NCI-H82 treated with DMSO at 0.1 percent for 48 hours (cell line): ENCODE measurements around the gene TOLLIP.

Experiments
- DNase-seq: peaks from one replicate; lab custom pipeline; 2025; ENCODE audit not compliant: unreplicated experiment; lab: John Stamatoyannopoulos, UW

The TOLLIP gene

DNA sequence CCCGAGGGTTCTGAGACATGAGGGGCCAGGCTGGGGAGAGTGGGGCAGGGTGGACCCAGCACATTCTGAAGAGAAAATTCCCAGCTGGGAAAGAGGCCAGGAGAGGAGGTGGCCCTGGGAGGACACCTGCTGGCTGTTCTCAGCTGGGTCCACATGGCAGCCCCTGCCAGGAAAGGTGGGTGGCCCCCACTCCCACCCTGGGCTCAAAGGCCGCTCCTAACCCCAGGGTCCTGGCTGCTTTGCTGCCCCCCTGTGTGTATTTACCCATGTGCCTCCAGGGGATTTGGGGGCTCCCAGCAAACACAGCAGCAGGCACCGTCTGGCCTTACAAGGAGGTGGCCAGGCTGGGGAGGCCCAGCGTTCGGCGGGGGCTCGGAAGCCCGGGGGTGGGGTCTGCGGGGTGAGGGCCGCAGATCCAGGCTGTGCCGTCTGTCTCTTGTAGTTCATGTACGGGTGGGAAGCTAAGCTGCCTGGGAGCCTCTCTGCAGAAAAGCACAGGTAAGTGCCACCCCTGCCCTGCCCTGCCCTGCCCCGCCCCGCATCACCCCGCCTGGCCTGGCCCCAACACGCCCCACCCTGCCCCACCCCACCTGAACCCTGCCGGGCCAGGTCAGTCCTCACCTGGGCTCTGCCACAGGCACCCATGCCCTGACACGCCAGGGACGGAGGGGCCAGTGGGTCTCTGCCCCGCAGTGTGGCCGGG is 75.9 kb downstream of the TOLLIP start:
- DNase-seq, result no peak

DNA sequence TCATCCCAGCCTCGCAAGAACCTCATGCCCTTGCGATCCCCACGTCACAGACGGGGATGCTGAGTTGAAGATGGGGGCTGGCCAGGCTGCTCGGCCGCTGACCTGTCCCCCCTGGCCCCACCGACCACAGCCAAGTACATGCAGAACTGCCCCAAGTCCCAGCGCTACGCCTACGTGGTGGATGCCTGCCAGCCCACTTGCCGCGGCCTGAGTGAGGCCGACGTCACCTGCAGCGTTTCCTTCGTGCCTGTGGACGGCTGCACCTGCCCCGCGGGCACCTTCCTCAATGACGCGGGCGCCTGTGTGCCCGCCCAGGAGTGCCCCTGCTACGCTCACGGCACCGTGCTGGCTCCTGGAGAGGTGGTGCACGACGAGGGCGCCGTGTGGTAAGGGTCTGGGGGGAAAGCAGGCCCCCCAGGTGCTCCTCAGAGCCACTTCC is 76.5 kb downstream of the TOLLIP start:
- no peak for DNase-seq

DNA sequence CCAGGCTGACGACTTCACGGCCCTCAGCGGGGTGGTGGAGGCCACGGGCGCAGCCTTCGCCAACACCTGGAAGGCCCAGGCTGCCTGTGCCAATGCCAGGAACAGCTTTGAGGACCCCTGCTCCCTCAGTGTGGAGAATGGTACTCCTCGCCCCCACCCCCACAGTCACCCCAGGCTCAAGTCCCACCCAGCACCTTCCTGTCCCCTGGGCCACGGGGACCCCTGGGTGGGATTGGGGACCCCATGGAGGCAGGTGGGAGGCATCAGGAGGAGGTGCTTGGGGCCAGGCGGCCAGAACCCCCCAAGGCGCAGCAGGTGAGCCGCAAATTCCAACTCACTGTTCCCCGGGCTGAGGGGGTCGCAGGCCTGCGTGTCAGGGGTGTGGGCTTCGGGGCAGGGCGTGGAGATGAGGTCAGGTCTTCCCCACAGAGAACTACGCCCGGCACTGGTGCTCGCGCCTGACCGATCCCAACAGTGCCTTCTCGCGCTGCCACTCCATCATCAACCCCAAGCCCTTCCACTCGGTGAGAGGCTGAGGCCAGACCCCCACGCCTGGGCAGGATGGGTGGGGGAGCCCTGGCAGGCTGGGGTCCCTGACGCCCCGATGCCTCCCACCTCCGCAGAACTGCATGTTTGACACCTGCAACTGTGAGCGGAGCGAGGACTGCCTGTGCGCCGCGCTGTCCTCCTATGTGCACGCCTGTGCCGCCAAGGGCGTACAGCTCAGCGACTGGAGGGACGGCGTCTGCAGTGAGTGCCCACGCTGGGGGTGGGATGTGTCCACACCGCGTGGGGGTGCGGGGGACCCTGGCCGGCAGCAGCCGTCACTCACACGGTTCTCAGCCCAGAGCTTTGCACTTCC is 77.2 kb downstream of the TOLLIP start:
- DNase-seq, result no peak

DNA sequence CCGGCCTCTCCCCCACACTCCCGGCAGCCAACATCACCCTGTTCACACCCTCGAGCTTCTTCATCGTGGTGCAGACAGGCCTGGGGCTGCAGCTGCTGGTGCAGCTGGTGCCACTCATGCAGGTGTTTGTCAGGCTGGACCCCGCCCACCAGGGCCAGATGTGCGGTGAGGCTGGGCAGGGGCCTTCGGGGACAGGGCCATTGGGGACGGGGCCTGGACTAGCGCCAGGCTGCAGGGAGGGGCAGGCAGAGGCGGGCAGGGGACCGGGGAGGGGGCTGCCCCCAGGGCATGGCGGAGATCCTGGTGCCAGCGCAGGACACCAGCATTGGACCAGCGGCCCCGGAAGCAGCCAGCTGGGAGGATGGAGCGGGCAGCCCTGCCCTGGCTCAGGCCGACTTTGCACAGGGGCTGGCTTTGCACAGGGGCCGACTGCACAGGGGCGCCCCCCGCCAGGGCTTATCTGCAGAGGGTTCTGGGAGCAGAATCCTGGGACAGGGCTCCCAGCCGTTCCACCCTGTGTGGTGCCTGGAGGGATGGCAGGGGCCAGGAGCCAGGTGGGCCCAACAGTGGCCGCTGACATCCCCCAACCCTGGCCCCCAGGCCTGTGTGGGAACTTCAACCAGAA is 77.9 kb downstream of the TOLLIP start:
- DNase-seq, result no peak

DNA sequence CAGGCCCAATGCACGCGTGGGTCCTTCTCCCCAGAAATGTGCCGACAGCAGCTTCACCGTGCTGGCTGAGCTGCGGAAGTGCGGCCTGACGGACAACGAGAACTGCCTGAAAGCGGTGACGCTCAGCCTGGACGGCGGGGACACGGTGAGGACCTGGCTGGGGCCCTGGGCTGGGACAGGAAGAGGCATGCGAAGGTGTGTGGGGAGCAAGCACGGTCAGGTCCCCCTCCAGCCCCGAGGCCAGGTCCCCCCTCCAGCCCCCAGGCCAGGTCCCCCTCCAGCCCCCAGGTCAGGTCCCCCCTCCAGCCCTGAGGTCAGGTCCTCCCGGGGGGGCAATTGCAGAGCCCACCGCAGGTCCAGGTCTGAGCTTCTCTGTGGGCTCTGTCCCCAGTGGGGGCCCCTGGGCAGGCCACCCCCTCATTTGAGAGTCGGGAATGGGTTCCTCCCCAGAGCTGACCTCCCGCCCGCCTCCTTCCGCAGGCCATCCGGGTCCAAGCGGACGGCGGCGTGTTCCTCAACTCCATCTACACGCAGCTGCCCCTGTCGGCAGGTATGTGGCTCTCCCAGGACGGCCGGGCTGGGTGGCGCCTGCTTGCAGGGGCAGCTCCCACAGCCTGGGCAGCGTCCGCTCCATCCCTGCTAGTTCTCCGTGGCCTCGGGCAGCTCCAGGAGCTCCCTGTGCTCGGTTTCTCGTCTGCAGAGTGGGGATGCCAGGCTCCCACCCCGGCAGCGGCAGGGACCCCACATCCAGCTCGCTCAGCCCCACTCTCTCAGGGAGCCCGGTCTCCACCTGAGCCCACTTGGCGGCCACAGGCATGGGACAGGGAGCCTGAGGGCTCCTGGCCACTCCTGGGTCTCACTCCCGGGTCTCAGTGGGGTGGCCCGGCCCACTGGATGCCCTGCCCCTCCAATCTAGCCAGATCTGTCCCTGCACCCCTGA is 78.7 kb downstream of the TOLLIP start:
- no peak for DNase-seq

DNA sequence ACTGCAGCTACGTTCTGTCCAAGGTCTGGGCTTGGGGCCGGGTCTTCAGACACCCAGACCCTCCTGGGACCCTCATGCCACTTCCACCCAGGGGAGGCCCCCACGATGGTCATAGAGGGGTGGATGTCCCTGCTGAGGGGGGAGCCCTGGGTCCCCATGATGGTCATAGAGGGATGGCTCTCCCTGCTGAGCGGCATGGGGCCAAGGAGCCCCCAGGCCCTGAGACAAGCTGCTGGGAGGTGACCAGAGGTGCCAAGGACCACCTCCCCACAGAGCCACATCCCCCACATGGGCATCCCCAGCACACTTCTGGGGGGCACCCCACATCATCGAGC is 79.3 kb downstream of the TOLLIP start:
- DNase-seq, result no peak

DNA sequence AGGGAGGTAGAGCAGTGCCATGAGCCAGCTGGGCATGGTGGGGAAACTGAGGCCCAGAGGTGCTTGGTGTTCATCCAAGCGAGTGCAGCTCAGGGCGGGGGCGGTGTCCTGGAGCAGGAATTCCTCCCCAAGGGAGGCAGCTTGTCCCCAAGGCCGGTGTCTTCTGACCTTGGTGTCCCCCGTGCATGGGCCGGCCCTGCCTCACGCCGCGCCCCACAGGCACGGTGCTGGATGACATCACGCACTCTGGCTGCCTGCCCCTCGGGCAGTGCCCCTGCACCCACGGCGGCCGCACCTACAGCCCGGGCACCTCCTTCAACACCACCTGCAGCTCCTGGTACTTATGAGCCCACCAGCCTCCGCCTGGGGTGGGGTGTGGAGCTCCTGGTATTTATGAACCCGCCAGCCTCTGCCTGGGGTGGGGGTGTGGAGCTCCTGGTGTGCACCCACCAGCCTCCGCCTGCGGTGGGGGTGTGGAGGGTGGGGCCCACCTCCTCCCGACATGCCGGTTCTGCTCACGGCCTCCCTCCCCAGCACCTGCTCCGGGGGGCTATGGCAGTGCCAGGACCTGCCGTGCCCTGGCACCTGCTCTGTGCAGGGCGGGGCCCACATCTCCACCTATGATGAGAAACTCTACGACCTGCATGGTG is 79.8 kb downstream of the TOLLIP start:
- no peak for DNase-seq

DNA sequence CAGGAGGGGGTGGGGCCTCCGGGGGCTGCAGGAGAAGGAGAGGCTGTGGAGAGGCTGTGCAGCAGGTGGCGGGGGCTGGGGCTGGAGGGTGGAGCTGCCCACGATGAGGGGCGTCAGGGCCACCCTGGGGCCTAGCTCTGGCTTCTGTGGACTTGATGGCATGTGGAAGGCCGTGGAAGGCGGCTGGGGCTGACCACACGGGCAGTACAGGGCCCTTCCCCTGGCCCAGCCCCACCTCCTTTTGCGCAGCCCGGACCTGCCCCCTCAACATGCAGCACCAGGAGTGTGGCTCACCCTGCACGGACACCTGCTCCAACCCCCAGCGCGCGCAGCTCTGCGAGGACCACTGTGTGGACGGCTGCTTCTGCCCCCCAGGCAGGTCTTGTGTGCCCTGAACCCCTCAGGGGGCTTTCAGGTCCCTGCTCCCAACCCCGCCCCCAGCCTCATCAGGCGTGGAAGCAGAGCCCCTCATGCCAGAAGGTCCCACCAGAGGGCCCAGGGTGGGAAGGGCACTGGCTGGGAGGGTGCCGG is 80.4 kb downstream of the TOLLIP start:
- no peak for DNase-seq

DNA sequence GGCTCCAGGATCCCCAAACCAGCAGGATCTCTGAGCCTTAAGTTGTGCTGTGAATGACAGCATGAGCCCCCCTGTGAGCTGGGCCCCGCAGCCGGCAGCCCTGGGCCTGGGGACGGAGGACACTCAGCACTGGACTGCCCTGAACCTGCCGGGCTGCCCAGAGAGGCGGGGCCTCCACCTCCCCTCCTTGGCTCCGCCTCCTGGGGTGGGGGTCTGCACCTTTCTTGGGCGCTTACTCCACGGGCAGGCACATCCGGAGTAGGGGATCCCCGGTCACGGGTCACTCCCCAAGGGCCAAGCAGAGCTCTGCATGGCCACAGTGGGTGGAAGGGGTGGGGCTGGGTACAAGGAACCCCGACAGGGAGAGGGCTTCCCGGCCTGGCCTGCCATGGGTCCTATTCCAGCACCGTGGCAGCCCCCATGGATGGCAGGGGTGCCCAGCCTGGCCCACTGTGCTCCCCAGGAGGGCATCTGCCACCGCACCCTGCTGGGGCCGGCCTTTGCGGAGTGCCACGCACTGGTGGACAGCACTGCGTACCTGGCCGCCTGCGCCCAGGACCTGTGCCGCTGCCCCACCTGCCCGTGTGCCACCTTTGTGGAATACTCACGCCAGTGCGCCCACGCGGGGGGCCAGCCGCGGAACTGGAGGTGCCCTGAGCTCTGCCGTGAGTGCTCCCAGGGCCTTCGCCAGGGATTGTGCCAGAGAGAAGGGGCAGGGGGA is 81.2 kb downstream of the TOLLIP start:
- DNase-seq, result no peak

DNA sequence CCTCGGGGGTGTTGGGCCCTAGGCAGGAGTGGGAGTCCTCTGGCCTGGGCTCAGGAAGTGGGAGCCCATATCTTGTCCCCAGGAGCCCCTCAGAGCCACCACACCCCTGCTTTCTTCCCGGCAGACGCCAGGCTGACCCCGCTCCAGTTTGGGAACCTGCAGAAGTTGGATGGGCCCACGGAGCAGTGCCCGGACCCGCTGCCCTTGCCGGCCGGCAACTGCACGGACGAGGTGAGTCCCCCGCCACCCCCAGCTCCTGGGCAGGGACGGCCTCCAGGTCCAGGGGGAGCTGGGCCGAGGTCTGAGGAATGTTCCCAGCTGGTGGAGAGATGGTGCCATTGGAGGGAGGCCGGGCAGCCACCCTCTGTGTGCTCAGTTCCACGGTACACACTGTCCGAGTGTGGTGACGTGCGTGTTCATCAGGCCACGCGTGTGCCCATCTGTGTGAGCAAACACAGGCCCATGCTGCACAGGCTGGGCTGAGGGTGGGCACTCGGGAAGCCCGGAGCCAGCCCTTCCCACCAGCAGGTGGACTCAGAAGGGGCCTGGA is 81.8 kb downstream of the TOLLIP start:
- DNase-seq, result no peak

DNA sequence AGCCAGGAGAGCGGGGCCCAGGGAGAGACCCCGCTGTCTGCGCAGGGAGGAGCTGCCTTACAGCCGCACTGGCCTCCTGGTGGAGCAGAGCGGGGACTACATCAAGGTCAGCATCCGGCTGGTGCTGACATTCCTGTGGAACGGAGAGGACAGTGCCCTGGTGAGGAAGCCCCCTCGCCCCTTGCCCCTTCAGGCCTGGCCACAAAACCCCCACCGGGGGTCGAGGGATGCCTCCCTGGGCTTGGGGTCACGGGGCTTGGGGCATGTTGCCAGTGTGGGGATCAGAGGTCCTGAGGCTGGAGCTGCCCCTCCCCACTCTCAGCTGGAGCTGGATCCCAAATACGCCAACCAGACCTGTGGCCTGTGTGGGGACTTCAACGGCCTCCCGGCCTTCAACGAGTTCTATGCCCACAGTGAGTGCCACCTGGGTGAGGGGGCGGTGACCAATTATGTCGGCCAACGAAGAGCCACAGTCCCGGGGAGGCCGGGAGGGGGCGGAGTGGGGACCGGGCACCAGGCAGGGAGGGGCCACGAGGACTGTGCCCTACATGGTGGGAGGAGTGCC is 82.4 kb downstream of the TOLLIP start:
- DNase-seq, result no peak

DNA sequence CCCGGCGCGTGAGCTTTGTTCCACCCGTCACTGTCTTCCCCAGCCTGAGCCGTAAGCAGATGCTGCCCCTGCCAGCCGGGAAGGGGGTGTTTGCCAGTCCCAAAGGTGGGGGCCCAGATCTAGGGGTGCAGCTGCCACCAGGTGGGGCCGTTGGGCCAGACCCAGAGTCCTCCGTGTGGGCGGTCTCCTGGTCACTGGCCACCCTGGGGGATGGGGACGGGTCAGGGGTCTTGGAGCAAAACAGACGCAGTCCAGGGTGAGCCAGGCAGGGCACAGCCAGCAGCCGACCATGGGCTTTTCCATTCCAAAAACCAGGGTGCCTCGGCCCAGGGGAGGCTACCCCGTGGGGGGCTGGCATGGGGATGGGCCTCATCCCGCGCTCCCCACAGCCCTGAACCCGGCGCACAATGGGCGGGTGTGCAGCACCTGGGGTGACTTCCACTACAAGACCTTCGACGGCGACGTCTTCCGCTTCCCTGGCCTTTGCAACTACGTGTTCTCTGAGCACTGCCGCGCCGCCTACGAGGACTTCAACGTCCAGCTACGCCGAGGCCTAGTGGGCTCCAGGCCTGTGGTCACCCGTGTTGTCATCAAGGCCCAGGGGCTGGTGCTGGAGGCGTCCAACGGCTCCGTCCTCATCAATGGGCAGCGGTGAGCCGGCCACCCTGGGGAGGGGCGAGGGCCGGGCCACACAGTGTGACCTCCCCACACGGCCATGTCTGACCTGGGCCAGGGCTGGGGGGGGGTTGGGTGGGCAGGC is 83.0 kb downstream of the TOLLIP start:
- no peak for DNase-seq

DNA sequence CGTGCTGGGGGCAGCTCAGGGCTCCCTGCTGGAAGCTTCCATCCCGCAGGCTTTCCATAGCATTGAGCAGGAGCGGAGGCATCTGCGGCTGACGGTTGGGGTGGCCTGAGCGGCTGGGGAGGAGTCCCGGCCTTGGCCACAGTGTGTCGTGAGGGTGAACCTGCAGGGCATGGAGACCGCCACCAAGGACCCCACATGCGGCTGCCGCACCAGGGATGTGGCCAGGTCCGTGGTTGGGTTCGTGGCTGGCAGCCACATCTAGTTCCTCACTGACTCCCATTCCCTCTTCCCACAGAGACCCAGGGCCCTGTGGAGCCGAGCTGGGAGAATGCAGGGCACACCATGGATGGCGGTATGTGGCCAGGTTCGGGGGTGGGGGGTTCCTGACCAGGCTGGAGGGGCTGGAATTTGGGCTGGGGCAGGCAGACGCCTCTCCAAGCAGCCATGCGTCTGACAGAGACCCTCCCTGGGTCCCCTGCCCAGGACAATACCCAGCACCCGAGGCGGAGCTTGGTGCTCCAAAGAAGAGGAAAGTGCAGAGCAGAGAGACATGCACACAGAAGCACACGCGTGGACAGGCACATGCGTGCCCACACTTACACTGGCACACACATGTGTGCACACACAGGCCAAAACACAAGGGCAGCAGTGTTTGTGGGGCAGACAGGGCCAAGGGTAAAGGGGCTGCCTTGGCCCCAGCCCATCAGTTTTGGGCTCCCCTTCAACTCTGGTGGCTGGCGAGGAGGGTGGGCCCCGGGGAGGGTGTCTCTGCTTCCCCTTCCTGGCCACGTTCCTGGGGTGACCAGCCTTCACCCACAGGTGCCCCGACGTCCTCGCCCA is 83.8 kb downstream of the TOLLIP start:
- DNase-seq, result no peak

DNA sequence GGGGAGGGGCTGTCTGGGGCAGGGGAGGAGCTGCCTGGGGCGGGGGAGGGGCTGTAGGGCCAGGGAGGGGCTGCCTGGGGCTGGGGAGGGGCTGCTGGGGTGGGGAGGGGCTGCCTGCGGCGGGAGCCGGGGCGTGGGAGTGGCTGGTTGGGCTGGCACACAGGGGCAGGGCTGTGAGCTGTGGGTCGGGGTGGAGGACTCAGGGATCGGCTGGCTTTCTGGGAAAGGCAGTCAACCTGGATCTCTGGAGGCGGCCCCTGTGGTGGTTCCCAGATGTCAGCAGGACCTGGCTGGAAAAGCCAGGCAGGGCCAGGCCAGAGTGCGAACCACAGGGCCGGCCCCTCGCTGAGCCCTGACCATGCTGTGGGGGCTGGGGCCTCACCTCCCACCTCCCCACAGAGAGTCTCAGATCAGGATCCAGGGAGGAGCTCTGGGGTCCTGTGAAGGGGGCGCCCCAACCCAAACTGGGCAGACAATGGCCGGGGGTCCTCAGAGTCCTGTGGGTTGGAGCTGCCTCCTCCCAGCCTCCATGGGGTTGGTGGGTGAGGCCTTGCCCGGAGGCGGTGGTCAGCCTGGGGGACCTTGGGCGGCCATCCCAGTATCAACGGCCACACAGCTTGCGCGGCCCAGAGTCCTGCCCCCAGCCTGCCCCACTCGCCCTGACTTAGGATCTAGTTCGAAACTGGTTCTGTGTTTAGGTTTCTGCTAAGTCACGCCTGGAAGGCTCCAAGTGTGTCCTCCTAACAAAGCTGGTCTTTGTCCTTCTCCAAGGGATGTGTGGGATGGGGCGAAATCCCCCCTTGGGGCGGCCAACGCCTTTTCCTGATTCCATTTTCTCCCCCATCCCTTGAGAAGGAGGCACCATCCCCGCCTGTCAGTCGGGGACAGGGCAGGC is 84.7 kb downstream of the TOLLIP start:
- no peak for DNase-seq
